WTC11 (cell line): ENCODE results near the gene PAAF1. TPM values are rescaled to one million over a fixed set of nuclear protein-coding genes. Genes with fewer than 3 reads are reported as not detected.

ENCODE experiments used
- ATAC-seq: fragments of 200-7000 bp; cut with Tn5 transposase; 2 replicates; pipeline ENCODE4 v1.10.0; 2021; ENCODE audit warnings: mild to moderate bottlenecking, moderate library complexity
- CTCF ChIA-PET: fragments of 300-600 bp; sonication (Branson Sonifier 250); formaldehyde crosslinking; loops from one replicate; lab custom pipeline; 2021; ENCODE audit warnings: antibody characterized with exemption; lab: Charles Lee
- POLR2A ChIA-PET: fragments of 350-600 bp; sonication (Branson Sonifier 250); formaldehyde crosslinking; loops from one replicate; lab custom pipeline; 2021; ENCODE audit warnings: antibody characterized with exemption; lab: Charles Lee
- DNase-seq: peaks from one replicate; pipeline ENCODE4 v3.0.0; 2021; ENCODE audit warnings: low spot score
- H3K27ac Mint-ChIP-seq: 2 replicates; pipeline ENCODE4 v1.8.0; 2021; ENCODE audit warnings: mixed read lengths
- H3K27me3 Mint-ChIP-seq: 2 replicates; pipeline ENCODE4 v1.8.0; 2021; ENCODE audit warnings: low read depth, mild to moderate bottlenecking, moderate library complexity, mixed read lengths
- H3K36me3 Mint-ChIP-seq: 2 replicates; pipeline ENCODE4 v1.8.0; 2021; ENCODE audit warnings: mixed read lengths
- H3K4me1 Mint-ChIP-seq: 2 replicates; pipeline ENCODE4 v1.8.0; 2022; ENCODE audit warnings: mixed read lengths
- H3K4me3 Mint-ChIP-seq: 2 replicates; pipeline ENCODE4 v1.8.0; 2021; ENCODE audit warnings: mild to moderate bottlenecking, moderate library complexity, mixed read lengths
- H3K9me3 Mint-ChIP-seq: 2 replicates; pipeline ENCODE4 v1.8.0; 2021; ENCODE audit warnings: mixed read lengths
- ARID4B ChIP-seq: sonication (generic); formaldehyde crosslinking; IDR thresholded peaks from 2 replicates; pipeline ENCODE4 v1.8.0; 2023; ENCODE audit warnings: missing genetic modification reagents, mild to moderate bottlenecking, borderline replicate concordance
- ATF1 ChIP-seq: sonication (generic); formaldehyde crosslinking; IDR thresholded peaks from 2 replicates; pipeline ENCODE4 v1.8.1; 2023; ENCODE audit warnings: mild to moderate bottlenecking, moderate library complexity, missing genetic modification reagents
- CBFB ChIP-seq: sonication (generic); formaldehyde crosslinking; IDR thresholded peaks from 2 replicates; pipeline ENCODE4 v1.8.1; 2022; ENCODE audit warnings: mild to moderate bottlenecking, low read depth, missing genetic modification reagents
- CREB1 ChIP-seq: sonication (generic); formaldehyde crosslinking; IDR thresholded peaks from 2 replicates; pipeline ENCODE4 v1.8.0; 2023; ENCODE audit warnings: mild to moderate bottlenecking, missing genetic modification reagents
- ELF4 ChIP-seq: sonication (generic); formaldehyde crosslinking; IDR thresholded peaks from 2 replicates; pipeline ENCODE4 v1.8.1; 2022; ENCODE audit warnings: low read depth, mild to moderate bottlenecking, moderate library complexity, missing genetic modification reagents
- EMX1 ChIP-seq: fragments of 250-450 bp; sonication (Bioruptor Pico); IDR thresholded peaks from 2 replicates; pipeline ENCODE4 v1.8.0; 2021; ENCODE audit warnings: mild to moderate bottlenecking
- ETV6 ChIP-seq: sonication (generic); formaldehyde crosslinking; IDR thresholded peaks from 2 replicates; pipeline ENCODE4 v1.8.1; 2022; ENCODE audit warnings: mild to moderate bottlenecking, missing genetic modification reagents
- FOXP4 ChIP-seq: sonication (generic); formaldehyde crosslinking; IDR thresholded peaks from 2 replicates; pipeline ENCODE4 v1.8.0; 2022; ENCODE audit warnings: mild to moderate bottlenecking, missing genetic modification reagents
- GRHL2 ChIP-seq: fragments of 250-450 bp; sonication (Bioruptor Pico); IDR thresholded peaks from 2 replicates; pipeline ENCODE4 v1.8.0; 2022; ENCODE audit warnings: mild to moderate bottlenecking, moderate library complexity; ENCODE audit not compliant: insufficient replicate concordance, severe bottlenecking
- GTF2I ChIP-seq: fragments of 250-450 bp; sonication (Bioruptor Pico); conservative IDR thresholded peaks from 2 replicates; pipeline ENCODE4 v1.4.0; 2021; ENCODE audit warnings: mild to moderate bottlenecking
- KAT7 ChIP-seq: sonication (generic); formaldehyde crosslinking; IDR thresholded peaks from 2 replicates; pipeline ENCODE4 v1.8.1; 2023; ENCODE audit warnings: missing genetic modification reagents, mild to moderate bottlenecking, borderline replicate concordance
- MXD4 ChIP-seq: fragments of 250-450 bp; sonication (Bioruptor Pico); IDR thresholded peaks from 2 replicates; pipeline ENCODE4 v1.8.0; 2021; ENCODE audit warnings: mild to moderate bottlenecking, moderate library complexity, borderline replicate concordance
- NFATC4 ChIP-seq: fragments of 250-450 bp; sonication (Bioruptor Pico); IDR thresholded peaks from 2 replicates; pipeline ENCODE4 v1.9.0; 2021; ENCODE audit warnings: mild to moderate bottlenecking
- NFE2L1 ChIP-seq: sonication (generic); formaldehyde crosslinking; IDR thresholded peaks from 2 replicates; pipeline ENCODE4 v1.8.1; 2023; ENCODE audit warnings: missing genetic modification reagents
- NR2C2 ChIP-seq: sonication (generic); formaldehyde crosslinking; IDR thresholded peaks from 2 replicates; pipeline ENCODE4 v1.8.0; 2022; ENCODE audit warnings: mild to moderate bottlenecking, missing genetic modification reagents
- OVOL2 ChIP-seq: fragments of 250-450 bp; sonication (Bioruptor Pico); IDR thresholded peaks from 2 replicates; pipeline ENCODE4 v1.9.0; 2021; ENCODE audit warnings: mild to moderate bottlenecking, borderline replicate concordance
- RELA ChIP-seq: sonication (generic); formaldehyde crosslinking; IDR thresholded peaks from 2 replicates; pipeline ENCODE4 v1.8.1; 2022; ENCODE audit warnings: missing genetic modification reagents, mild to moderate bottlenecking, borderline replicate concordance
- TEAD1 ChIP-seq: sonication (generic); formaldehyde crosslinking; IDR thresholded peaks from 2 replicates; pipeline ENCODE4 v1.8.0; 2022; ENCODE audit warnings: mild to moderate bottlenecking, missing genetic modification reagents
- ZBTB43 ChIP-seq: sonication (generic); formaldehyde crosslinking; IDR thresholded peaks from 2 replicates; pipeline ENCODE4 v1.8.1; 2023; ENCODE audit warnings: mild to moderate bottlenecking, missing genetic modification reagents
- ZNF138 ChIP-seq: sonication (generic); formaldehyde crosslinking; conservative IDR thresholded peaks from 2 replicates; pipeline ENCODE4 v1.8.1; 2022; ENCODE audit warnings: mild to moderate bottlenecking, moderate library complexity, missing genetic modification reagents
- ZNF219 ChIP-seq: sonication (generic); formaldehyde crosslinking; IDR thresholded peaks from 2 replicates; pipeline ENCODE4 v1.8.0; 2023; ENCODE audit warnings: missing genetic modification reagents, mild to moderate bottlenecking, borderline replicate concordance
- ZNF232 ChIP-seq: sonication (generic); formaldehyde crosslinking; IDR thresholded peaks from 2 replicates; pipeline ENCODE4 v1.8.0; 2022; ENCODE audit warnings: mild to moderate bottlenecking, missing genetic modification reagents
- ZNF281 ChIP-seq: sonication (generic); formaldehyde crosslinking; IDR thresholded peaks from 2 replicates; pipeline ENCODE4 v1.8.0; 2023; ENCODE audit warnings: mild to moderate bottlenecking, missing genetic modification reagents
- ZNF317 ChIP-seq: sonication (generic); formaldehyde crosslinking; IDR thresholded peaks from 2 replicates; pipeline ENCODE4 v1.8.1; 2023; ENCODE audit warnings: low read depth, mild to moderate bottlenecking, moderate library complexity, missing genetic modification reagents, borderline replicate concordance
- ZNF423 ChIP-seq: fragments of 250-450 bp; sonication (Bioruptor Pico); IDR thresholded peaks from 2 replicates; pipeline ENCODE4 v2.1.2; 2022; ENCODE audit warnings: mild to moderate bottlenecking, moderate library complexity
- ZSCAN18 ChIP-seq: fragments of 250-450 bp; sonication (Bioruptor Pico); IDR thresholded peaks from 2 replicates; pipeline ENCODE4 v2.1.2; 2022; ENCODE audit warnings: mild to moderate bottlenecking, moderate library complexity
- total RNA-seq: library from RNA; stranded (reverse); gene quantifications from 3 replicates; pipeline ENCODE4 v1.2.3, GENCODE V29; 2021

PAAF1 gene
- total RNA-seq, 1 experiment from 2014 or later: 27.7 TPM

GRCh38 chr11:73860202-73860601 lies 16.6 kb upstream of the PAAF1 start:
- ChIA-PET CTCF (no interaction called here), POLR2A (no interaction called here)
- H3K4me1 Mint-ChIP-seq: peaks cover 9% of the 10 kb centered on the region
- no peak for ATAC-seq
- DNase-seq: no peak
- no peak for TF ChIP-seq MXD4 (CRISPR knock-in tag)
- no peak for TF ChIP-seq FOXP4 (CRISPR knock-in tag)
- no peak for TF ChIP-seq RELA (CRISPR knock-in tag)
- TF ChIP-seq ETV6 (CRISPR knock-in tag): no peak
- TF ChIP-seq ZNF219 (CRISPR knock-in tag): no peak
- TF ChIP-seq NFATC4 (CRISPR knock-in tag): no peak
- TF ChIP-seq GRHL2: no peak
- TF ChIP-seq NFE2L1 (CRISPR knock-in tag): no peak
- TF ChIP-seq ZNF317 (CRISPR knock-in tag): no peak
- no peak for TF ChIP-seq ATF1
- TF ChIP-seq CREB1 (CRISPR knock-in tag): no peak
- H3K27me3 Mint-ChIP-seq: no peaks in the 10 kb centered on the region
- no peaks in the 10 kb centered on the region for H3K9me3 Mint-ChIP-seq
- peaks cover 10% of the 10 kb centered on the region for H3K36me3 Mint-ChIP-seq
- H3K4me3 Mint-ChIP-seq: no peak overlapping the region
- no peak overlapping the region for H3K27ac Mint-ChIP-seq

- no peak for ATAC-seq
- Mint-ChIP-seq H3K4me1 (no peaks in the 10 kb centered on the region), H3K9me3 (no peaks in the 10 kb centered on the region), H3K4me3 (no peak overlapping the region), H3K36me3 (peaks cover 10% of the 10 kb centered on the region), H3K27me3 (no peaks in the 10 kb centered on the region), H3K27ac (no peak overlapping the region)
- CTCF ChIA-PET: no interaction called here
- no peak for DNase-seq
- POLR2A ChIA-PET: no interaction called here
- TF ChIP-seq NR2C2 (CRISPR knock-in tag): no peak
- no peak for TF ChIP-seq CBFB (CRISPR knock-in tag)
- no peak for TF ChIP-seq ZNF138 (CRISPR knock-in tag)
- no peak for TF ChIP-seq EMX1 (CRISPR knock-in tag)
- no peak for TF ChIP-seq ZNF232 (CRISPR knock-in tag)
- no peak for TF ChIP-seq ZSCAN18 (CRISPR knock-in tag)
- no peak for TF ChIP-seq KAT7
- no peak for TF ChIP-seq ELF4
- TF ChIP-seq ZNF281: no peak
- no peak for TF ChIP-seq ZNF219 (CRISPR knock-in tag)
- TF ChIP-seq GRHL2: no peak
- no peak for TF ChIP-seq OVOL2 (CRISPR knock-in tag)
- TF ChIP-seq ZBTB43 (CRISPR knock-in tag): no peak
- no peak for TF ChIP-seq ARID4B (CRISPR knock-in tag)
- TF ChIP-seq GTF2I (CRISPR knock-in tag): no peak
- TF ChIP-seq ZNF423 (CRISPR knock-in tag): no peak
- TF ChIP-seq TEAD1: no peak
These were observed 13.8 kb upstream of the PAAF1 start for GRCh38 chr11:73862986-73863385.
